Spleen (tissue), 11 donors: ENCODE data around the gene SAMD3. TPM values are rescaled to one million over a fixed set of nuclear protein-coding genes. Genes with fewer than 3 reads are reported as not detected.
"Not testable (repeated sequence)": the region's sequence is repeated elsewhere in the genome, so short reads cannot be mapped to it uniquely, and the experiment has no call there.

Experiments
- DNase-seq: peaks from one replicate; pipeline ENCODE4 v3.0.0-alpha.2; 2020
- H3K27ac ChIP-seq, 8 donors: fragments of 200-600 bp; sonication (generic) in 7 of 8; 1 replicate in 4 of 8; 2 replicates in 4 of 8; pipeline versions ENCODE4 v1.5.0 to v1.8.0; 2016 to 2021; ENCODE audit warnings: inconsistent platforms in 4 of 8, mild to moderate bottlenecking in 4 of 8, moderate library complexity in 1 of 8
- H3K27me3 ChIP-seq, 7 donors: fragments of 200-600 bp; sonication (generic) in 6 of 7; replicated peaks in 1 of 7; 1 replicate in 4 of 7; 2 replicates in 3 of 7; pipeline versions ENCODE4 v1.5.0 to v1.8.0; 2016 to 2021; ENCODE audit warnings: inconsistent platforms in 3 of 7, mild to moderate bottlenecking in 1 of 7
- H3K36me3 ChIP-seq, 6 donors: fragments of 200-600 bp; sonication (generic) in 5 of 6; 1 replicate in 4 of 6; 2 replicates in 2 of 6; pipeline versions ENCODE4 v1.5.0 to v1.8.0; 2016 to 2021; ENCODE audit warnings: inconsistent platforms in 2 of 6
- H3K4me1 ChIP-seq, 6 donors: fragments of 200-600 bp; sonication (generic) in 5 of 6; 1 replicate in 3 of 6; 2 replicates in 3 of 6; pipeline versions ENCODE4 v1.5.0 to v1.8.0; 2016 to 2021; ENCODE audit warnings: inconsistent platforms in 3 of 6
- H3K4me3 ChIP-seq, 8 donors: fragments of 200-600 bp; sonication (generic) in 7 of 8; 1 replicate in 4 of 8; 2 replicates in 4 of 8; pipeline versions ENCODE4 v1.5.0 to v1.8.0; 2016 to 2021; ENCODE audit warnings: inconsistent platforms in 4 of 8, mild to moderate bottlenecking in 4 of 8, moderate library complexity in 2 of 8
- H3K9me3 ChIP-seq, 8 donors: fragments of 200-600 bp; sonication (generic) in 7 of 8; 1 replicate in 4 of 8; 2 replicates in 4 of 8; pipeline versions ENCODE4 v1.5.0 to v1.8.0; 2016 to 2021; ENCODE audit warnings: inconsistent platforms in 4 of 8
- POLR2A ChIP-seq, 3 donors: fragments of 450-650 bp; IDR thresholded peaks; one replicate each; pipeline ENCODE4 v1.5.1; 2017; ENCODE audit warnings: antibody characterized with exemption in 3 of 3, mild to moderate bottlenecking in 1 of 3
- POLR2AphosphoS5 ChIP-seq, 3 donors: sonication (generic); formaldehyde crosslinking; IDR thresholded peaks; one replicate each; pipeline ENCODE4 v1.5.1; 2017; ENCODE audit warnings: antibody characterized with exemption in 3 of 3
- WGBS, 5 donors: extraction: QIAGEN DNeasy Blood & Tissue Kit in 3 of 5; methylation state at CpG; one replicate each; pipeline versions ENCODE4 v1.1.5 to v1.1.7; 2013 to 2018; 5-methylcytosine and 5-hydroxymethylcytosine counted together
- intact Hi-C: fragments of 100-400 bp; cut with DNase I; formaldehyde crosslinking; loops from one replicate; pipeline ENCODE4 v1.15.0; 2023; ENCODE audit warnings: low total_unique reads
- polyA plus RNA-seq, 3 donors: library from polyadenylated mRNA; stranded (reverse); fragments of 200-250 nt; gene quantifications; one replicate each; pipeline ENCODE4 v1.2.1, GENCODE V29; 2013
- total RNA-seq, 7 donors: library from RNA; depleted of rRNA in 3 of 7; stranded (reverse); fragments of >200 nt in 3 of 7; fragmentation: NEBNext Ultra II Directional in 4 of 7; extraction: Animal tissue kit (Norgen Biotek cat#: 25700) in 4 of 7; gene quantifications; one replicate each; pipeline versions ENCODE4 v1.1.0 to v1.2.1, GENCODE V29; 2016 to 2021
- TF ChIP-seq, protein P1 (sequence below), 11 experiments: fragments of 200-600 bp in 7 of 11; fragments of 450-650 bp in 4 of 11; sonication (generic) in 4 of 11; IDR thresholded peaks in 8 of 11; conservative IDR thresholded peaks in 3 of 11; 1 replicate in 7 of 11; 2 replicates in 4 of 11; pipeline versions ENCODE4 v1.4.0 to v1.8.0; 2016 to 2021; ENCODE audit warnings: antibody characterized with exemption in 11 of 11, inconsistent platforms in 4 of 11, mild to moderate bottlenecking in 1 of 11
- donor health status: healthy with polysubstance abuse.
- donor health status: DM: no; HTN: no; CAD: no; lungs with moderate emphysema.
- donor health status: DM: no; HTN: no; CAD: no.
- donor health status: Bipolar disorder and iron deficiency.
- donor health status: healthy.
- donor health status: DM: no; HTN: no; CAD: no.
- donor health status: DM: yes; HTN: yes; CAD: no.

The SAMD3 gene
- total and polyA plus RNA-seq, 10 donors, result 2.1 to 31.4 (median 15.3) TPM

DNA sequence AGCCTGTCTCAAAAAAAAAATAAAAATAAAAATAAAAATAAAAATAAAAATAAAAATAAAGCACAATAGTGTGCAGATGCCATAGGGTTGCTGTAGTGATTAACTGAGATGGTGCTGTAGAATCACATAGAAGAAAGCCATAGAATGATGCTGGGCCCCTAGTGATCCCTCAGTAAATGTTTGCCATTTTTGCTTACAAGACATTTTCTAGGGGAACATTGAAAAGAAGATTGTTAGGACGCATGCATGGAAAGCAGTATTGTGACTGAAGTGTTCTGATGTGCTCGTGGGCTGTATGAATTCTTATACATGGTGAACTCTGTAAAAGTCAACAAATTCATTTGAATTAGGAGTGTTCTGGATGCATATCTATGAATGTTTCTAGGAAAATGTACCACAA, 22.0 kb upstream of the SAMD3 start:
- Histone ChIP-seq H3K27ac (no peak overlapping the region), H3K36me3 (no peaks in the 10 kb centered on the region), H3K9me3 (no peaks in the 10 kb centered on the region), H3K4me3 (no peak overlapping the region), H3K27me3 (no peaks in the 10 kb centered on the region), H3K4me1 (no peaks in the 10 kb centered on the region)
- TF ChIP-seq, protein P1, sequence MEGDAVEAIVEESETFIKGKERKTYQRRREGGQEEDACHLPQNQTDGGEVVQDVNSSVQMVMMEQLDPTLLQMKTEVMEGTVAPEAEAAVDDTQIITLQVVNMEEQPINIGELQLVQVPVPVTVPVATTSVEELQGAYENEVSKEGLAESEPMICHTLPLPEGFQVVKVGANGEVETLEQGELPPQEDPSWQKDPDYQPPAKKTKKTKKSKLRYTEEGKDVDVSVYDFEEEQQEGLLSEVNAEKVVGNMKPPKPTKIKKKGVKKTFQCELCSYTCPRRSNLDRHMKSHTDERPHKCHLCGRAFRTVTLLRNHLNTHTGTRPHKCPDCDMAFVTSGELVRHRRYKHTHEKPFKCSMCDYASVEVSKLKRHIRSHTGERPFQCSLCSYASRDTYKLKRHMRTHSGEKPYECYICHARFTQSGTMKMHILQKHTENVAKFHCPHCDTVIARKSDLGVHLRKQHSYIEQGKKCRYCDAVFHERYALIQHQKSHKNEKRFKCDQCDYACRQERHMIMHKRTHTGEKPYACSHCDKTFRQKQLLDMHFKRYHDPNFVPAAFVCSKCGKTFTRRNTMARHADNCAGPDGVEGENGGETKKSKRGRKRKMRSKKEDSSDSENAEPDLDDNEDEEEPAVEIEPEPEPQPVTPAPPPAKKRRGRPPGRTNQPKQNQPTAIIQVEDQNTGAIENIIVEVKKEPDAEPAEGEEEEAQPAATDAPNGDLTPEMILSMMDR (IDR thresholded peaks at IDR 0.05 in 8 of 11, conservative IDR thresholded peaks at IDR 0.05 in 3 of 11), result no peak
- TF ChIP-seq POLR2AphosphoS5 (IDR thresholded peaks at IDR 0.05) (no peak), POLR2A (IDR thresholded peaks at IDR 0.05) (no peak)
- intact Hi-C loops, result no loop called here
- WGBS, 5 donors, result 81 to 93% (median 90%) methylated on average over 2 of the region's 2 CpGs
- no peak for DNase-seq

DNA sequence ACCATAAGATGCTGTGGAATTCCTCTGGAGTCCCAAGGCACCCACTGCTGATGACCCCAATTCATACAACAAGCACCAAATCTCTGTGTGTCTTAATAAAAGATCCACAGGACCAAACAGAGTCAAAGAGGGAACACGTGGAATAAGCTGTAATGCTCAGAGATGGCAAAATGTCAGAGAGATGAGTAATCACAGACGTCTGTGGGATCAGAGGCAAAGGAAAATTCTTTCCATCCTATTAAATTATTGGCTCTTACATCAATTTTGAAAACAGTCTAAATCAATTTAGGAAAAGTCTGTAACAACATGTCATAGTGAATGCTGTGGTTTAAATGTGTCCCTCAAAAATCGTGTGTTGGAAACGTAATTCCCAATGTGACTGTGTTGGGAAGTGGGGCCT, 17.5 kb upstream of the SAMD3 start:
- no peaks in the 10 kb centered on the region for H3K4me1 ChIP-seq
- H3K36me3 ChIP-seq, result no peaks in the 10 kb centered on the region
- intact Hi-C loops, result no loop called here
- H3K27me3 ChIP-seq, result no peaks in the 10 kb centered on the region
- no peak overlapping the region for H3K4me3 ChIP-seq
- no peak for DNase-seq
- no peak overlapping the region for H3K27ac ChIP-seq
- 65 to 83% (median 73%) methylated on average over 4 of the region's 4 CpGs for WGBS, 5 donors
- H3K9me3 ChIP-seq, result no peaks in the 10 kb centered on the region
- TF ChIP-seq, protein P1 (IDR thresholded peaks at IDR 0.05 in 8 of 11, conservative IDR thresholded peaks at IDR 0.05 in 3 of 11), result no peak
- TF ChIP-seq POLR2A (IDR thresholded peaks at IDR 0.05) (no peak), POLR2AphosphoS5 (IDR thresholded peaks at IDR 0.05) (no peak)

DNA sequence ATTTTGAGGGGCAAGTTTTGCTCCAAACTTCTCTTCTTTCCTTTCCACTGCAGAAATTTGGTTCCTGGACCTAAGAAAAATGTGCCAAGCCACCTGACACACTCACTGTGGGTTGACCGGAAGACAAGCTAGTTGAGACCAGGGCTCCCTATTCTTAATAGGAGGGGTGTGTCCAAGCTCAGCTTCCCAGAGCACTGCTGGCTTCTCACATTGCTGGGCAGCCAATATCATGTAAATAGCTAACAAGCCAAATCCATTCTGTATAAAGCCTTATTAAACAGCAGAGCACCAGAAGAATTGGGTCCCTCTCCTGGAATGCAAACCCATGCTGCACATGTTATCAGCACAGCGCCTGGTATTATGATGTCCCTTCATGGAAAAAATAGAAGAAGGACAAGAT, 17.0 kb upstream of the SAMD3 start:
- no peaks in the 10 kb centered on the region for H3K9me3 ChIP-seq
- no peaks in the 10 kb centered on the region for H3K36me3 ChIP-seq
- WGBS, 5 donors, result 89 to 95% (median 90%) methylated on average over 2 of the region's 2 CpGs
- intact Hi-C loops, result no loop called here
- no peak overlapping the region for H3K4me3 ChIP-seq
- no peaks in the 10 kb centered on the region for H3K4me1 ChIP-seq
- TF ChIP-seq POLR2AphosphoS5 (IDR thresholded peaks at IDR 0.05), result no peak
- TF ChIP-seq POLR2A (IDR thresholded peaks at IDR 0.05), result no peak
- TF ChIP-seq, protein P1 (IDR thresholded peaks at IDR 0.05 in 8 of 11, conservative IDR thresholded peaks at IDR 0.05 in 3 of 11), result no peak
- no peaks in the 10 kb centered on the region for H3K27me3 ChIP-seq
- DNase-seq, result no peak
- no peak overlapping the region for H3K27ac ChIP-seq

DNA sequence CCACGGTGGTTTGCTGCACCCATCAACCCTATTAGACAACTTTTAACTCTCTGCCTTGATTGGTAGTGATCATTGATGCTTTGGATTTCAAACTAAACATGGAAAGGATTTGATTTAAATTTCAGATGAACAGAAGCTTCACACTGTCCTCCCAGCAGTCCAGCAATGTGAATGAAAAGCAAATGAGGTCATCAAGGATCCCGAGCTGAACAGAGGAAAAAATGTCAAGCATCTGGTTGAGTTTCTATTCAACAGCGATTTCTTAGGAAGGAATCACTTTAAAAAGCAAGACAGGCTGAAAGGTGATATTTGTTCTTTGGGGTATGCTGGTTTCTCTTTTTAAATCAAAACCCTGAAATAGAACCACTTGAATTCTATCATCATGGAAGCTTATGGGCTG, 10.6 kb upstream of the SAMD3 start:
- Histone ChIP-seq H3K9me3 (no peaks in the 10 kb centered on the region), H3K27ac (no peak overlapping the region)

DNA sequence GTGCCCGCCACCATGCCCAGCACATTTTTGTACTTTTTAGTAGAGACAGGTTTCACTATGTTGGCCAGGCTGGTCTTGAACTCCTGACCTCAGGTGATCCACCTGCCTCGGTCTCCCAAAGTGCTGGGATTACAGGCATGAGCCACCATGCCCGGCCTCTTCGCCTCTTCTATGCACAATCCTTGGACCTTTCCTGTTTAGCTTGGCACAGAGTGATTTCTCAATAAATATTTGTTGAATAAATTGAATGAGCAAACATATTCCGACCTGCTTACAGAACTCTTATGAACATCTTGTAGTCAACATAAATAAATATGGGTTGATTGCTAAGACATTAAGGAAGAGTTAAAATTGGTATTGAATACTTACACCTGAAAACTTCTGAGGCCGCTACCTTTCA, 7.8 kb upstream of the SAMD3 start:
- H3K4me1 ChIP-seq, H3K9me3 ChIP-seq, H3K36me3 ChIP-seq, H3K27me3 ChIP-seq, intact Hi-C loops, H3K4me3 ChIP-seq, DNase-seq, H3K27ac ChIP-seq: not testable (repeated sequence)
- WGBS, 5 donors, result 76 to 98% (median 91%) methylated on average over 6 of the region's 6 CpGs

More for the DNA sequence above, 10.6 kb upstream of the SAMD3 start:
- H3K4me1 ChIP-seq, result no peaks in the 10 kb centered on the region
- intact Hi-C loops, result no loop called here
- no peaks in the 10 kb centered on the region for H3K36me3 ChIP-seq
- H3K27me3 ChIP-seq, result no peaks in the 10 kb centered on the region
- H3K4me3 ChIP-seq, result no peak overlapping the region
- TF ChIP-seq POLR2A (IDR thresholded peaks at IDR 0.05), result no peak
- TF ChIP-seq POLR2AphosphoS5 (IDR thresholded peaks at IDR 0.05), result no peak
- TF ChIP-seq, protein P1 (IDR thresholded peaks at IDR 0.05 in 8 of 11, conservative IDR thresholded peaks at IDR 0.05 in 3 of 11), result no peak
- no peak for DNase-seq
- 69 to 76% (median 71%) methylated on average over 3 of the region's 3 CpGs for WGBS, 5 donors
